Nephron progenitor cell (in vitro differentiated cells): ENCODE results near the gene VGLL4.

ENCODE experiments used
- DNase-seq: peaks from one replicate; pipeline ENCODE4 v3.0.0; 2021
- H3K27ac Mint-ChIP-seq: 2 replicates; pipeline ENCODE4 v1.8.0; 2021; ENCODE audit warnings: mild to moderate bottlenecking, moderate library complexity, mixed read lengths
- H3K27me3 Mint-ChIP-seq: 2 replicates; pipeline ENCODE4 v1.8.0; 2021; ENCODE audit warnings: mild to moderate bottlenecking, low read depth, mixed read lengths; ENCODE audit not compliant: poor library complexity
- H3K36me3 Mint-ChIP-seq: 2 replicates; pipeline ENCODE4 v1.8.0; 2021; ENCODE audit warnings: low read depth, mixed read lengths
- H3K4me1 Mint-ChIP-seq: 2 replicates; pipeline ENCODE4 v1.8.0; 2021; ENCODE audit warnings: mixed read lengths
- H3K4me3 Mint-ChIP-seq: 2 replicates; pipeline ENCODE4 v1.8.0; 2021; ENCODE audit warnings: mild to moderate bottlenecking, moderate library complexity, mixed read lengths
- H3K9me3 Mint-ChIP-seq: 2 replicates; pipeline ENCODE4 v1.8.0; 2021; ENCODE audit warnings: mild to moderate bottlenecking, moderate library complexity, mixed read lengths
- CTCF ChIP-seq: fragments of 200-600 bp; sonication (generic); IDR thresholded peaks from 2 replicates; pipeline ENCODE4 v1.5.0; 2021; ENCODE audit warnings: antibody characterized with exemption

VGLL4 gene

GRCh38 chr3:11548721-11549131 lies 95.0 kb downstream of the VGLL4 start:
- H3K27ac Mint-ChIP-seq, result no peak overlapping the region
- no peak for DNase-seq
- H3K36me3 Mint-ChIP-seq, result peaks cover 69% of the 10 kb centered on the region
- no peak overlapping the region for H3K4me3 Mint-ChIP-seq
- H3K27me3 Mint-ChIP-seq, result no peaks in the 10 kb centered on the region
- H3K4me1 Mint-ChIP-seq, result peaks cover 22% of the 10 kb centered on the region
- TF ChIP-seq CTCF, result no peak
- peaks cover 41% of the 10 kb centered on the region for H3K9me3 Mint-ChIP-seq

GRCh38 chr3:11547498-11547897 lies 96.2 kb downstream of the VGLL4 start:
- Mint-ChIP-seq H3K4me3 (no peak overlapping the region), H3K27ac (no peak overlapping the region), H3K9me3 (peaks cover 38% of the 10 kb centered on the region), H3K27me3 (peaks cover 1% of the 10 kb centered on the region), H3K4me1 (peaks cover 30% of the 10 kb centered on the region), H3K36me3 (peaks cover 57% of the 10 kb centered on the region)
- no peak for TF ChIP-seq CTCF
- DNase-seq, result no peak

DNA sequence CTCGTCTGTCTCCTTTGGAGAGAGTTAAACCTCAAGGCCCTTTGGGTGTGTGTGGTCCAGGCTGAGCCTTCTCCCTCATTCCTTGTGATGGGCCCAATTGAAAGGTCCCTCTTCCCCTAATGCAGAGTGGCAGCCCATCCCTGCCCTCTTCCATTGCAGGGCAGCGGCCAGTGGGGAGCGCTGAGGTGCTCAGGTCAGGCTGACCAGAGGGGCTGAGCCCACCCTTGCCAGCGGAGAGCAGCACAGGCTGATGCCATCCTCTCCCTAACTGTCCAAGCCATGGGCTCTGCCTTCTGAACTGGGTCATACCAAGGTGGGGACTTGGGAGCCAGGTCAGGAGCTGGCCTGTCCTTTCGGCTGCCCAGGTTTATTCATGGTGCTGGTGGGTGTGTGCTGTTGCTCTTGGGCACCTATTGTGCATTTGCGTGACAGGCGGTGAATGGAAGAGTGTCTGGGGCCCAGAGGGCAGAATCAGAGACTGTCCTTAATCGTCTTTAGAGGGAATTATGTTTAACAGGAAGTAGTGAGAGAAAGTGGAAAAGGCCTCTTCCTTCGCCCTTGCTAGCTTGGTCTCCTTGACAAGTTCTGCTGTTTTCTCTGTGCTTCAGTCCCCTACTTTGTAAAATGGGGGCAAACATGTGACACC lies 96.9 kb downstream of the VGLL4 start:
- Mint-ChIP-seq H3K9me3 (peaks cover 31% of the 10 kb centered on the region), H3K27ac (peak overlapping the region; percentile 22), H3K36me3 (peaks cover 50% of the 10 kb centered on the region), H3K4me3 (no peak overlapping the region), H3K27me3 (peaks cover 3% of the 10 kb centered on the region), H3K4me1 (peaks cover 37% of the 10 kb centered on the region)
- TF ChIP-seq CTCF, result no peak
- no peak for DNase-seq

DNA sequence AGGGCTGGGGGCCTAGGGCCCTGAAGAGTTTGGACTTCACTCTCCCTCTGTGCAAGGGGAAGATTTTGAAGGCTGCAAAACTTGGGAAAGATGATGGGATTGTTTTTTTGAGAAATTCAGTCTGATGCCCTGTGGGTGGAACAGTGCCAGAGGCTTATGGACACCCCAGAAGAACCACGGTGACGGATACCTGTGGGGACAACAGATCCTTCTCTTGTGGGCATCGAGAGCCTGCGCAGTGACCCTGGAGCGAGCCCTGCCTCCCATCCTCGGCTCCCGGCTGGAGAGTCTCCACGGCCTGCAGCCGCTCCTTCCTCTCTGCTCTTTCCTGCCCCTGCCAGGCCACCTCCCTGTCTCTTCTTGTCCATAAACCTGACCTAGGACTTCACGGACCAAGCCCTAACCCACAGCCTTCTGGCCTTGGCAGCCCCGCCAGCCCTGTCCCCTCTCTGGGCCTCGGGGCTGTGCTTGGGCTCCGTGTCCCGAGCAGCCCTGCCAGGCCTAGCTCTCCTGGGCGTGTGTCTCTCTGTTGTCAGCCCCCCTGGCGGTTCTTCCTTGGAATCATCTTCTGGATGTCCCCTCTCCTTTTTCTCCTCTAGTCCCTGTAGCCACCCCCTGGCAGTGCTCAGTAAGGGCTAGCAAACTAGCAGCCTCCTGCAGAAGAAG lies 98.4 kb downstream of the VGLL4 start:
- no peak for DNase-seq
- peaks cover 3% of the 10 kb centered on the region for H3K27me3 Mint-ChIP-seq
- H3K4me3 Mint-ChIP-seq, result no peak overlapping the region
- H3K4me1 Mint-ChIP-seq, result peaks cover 45% of the 10 kb centered on the region
- no peak overlapping the region for H3K27ac Mint-ChIP-seq
- H3K9me3 Mint-ChIP-seq, result peaks cover 20% of the 10 kb centered on the region
- peaks cover 45% of the 10 kb centered on the region for H3K36me3 Mint-ChIP-seq
- no peak for TF ChIP-seq CTCF

DNA sequence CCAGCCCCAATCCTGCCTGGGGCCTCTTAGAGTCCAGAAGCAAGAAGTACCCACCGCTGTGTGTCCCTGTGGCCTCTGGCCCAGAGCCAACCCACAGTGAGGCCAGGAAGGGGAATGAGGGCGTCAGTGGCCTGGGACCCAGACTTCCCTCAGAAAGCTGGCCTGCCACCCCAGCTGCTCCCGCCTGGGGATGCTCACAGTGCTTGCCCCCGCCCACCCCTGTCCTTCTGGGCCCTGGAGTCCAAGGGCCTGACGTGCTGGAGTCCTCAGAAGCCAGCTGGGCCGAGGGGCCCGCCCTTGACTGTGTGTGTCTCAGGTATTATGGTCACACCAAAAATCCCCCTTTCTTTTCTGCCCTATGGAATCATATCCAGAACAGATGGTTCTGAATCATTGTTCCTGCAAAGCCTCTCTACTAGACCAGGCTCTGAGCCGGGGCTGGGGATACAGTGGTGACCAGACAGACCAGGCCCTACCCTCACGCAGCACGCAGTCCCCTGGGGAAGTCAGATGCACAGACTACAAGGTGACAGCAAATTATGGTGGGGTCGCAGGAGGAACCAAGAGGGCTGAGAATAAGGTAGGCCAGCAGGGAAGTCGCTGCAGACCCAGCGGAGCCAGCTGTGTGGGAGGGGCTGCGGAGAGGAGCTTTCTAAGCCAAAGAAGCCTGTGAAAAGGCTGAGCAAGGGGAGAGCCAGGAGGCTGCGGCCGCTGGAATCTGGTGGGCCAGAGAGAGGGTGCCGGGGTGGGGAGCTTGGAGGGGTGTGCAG lies 99.1 kb downstream of the VGLL4 start:
- no peak for TF ChIP-seq CTCF
- no peak for DNase-seq
- Mint-ChIP-seq H3K27me3 (peaks cover 3% of the 10 kb centered on the region), H3K4me1 (peaks cover 51% of the 10 kb centered on the region), H3K9me3 (peaks cover 13% of the 10 kb centered on the region), H3K27ac (peak overlapping the region; percentile 61), H3K4me3 (no peak overlapping the region), H3K36me3 (peaks cover 38% of the 10 kb centered on the region)
